ENCODE data around the gene PITX3.

- TF ChIP-seq POLR2A (IDR thresholded peaks at IDR 0.05) (no peak), CTCF (IDR thresholded peaks at IDR 0.05) (no peak), EP300 (IDR thresholded peaks at IDR 0.05) (no peak)
Measured at GRCh38 chr10:102289840-102290239, 48.5 kb upstream of the PITX3 start.
